HEK293 (cell line): ENCODE results near the gene CD300LG.

Source experiments
- CTCF ChIA-PET: fragments of 350-600 bp; formaldehyde crosslinking; extraction: SDS; loops from one replicate; lab custom pipeline; 2021; ENCODE audit warnings: antibody characterized with exemption; lab: Yijun Ruan, JAX
- POLR2A ChIA-PET: fragments of 300-600 bp; formaldehyde crosslinking; extraction: SDS; loops from one replicate; lab custom pipeline; 2020; ENCODE audit warnings: antibody characterized with exemption, inconsistent platforms; lab: Yijun Ruan, JAX
- H3K27ac ChIP-seq: fragments of 200-500 bp; sonication (Bioruptor generic); 2 replicates; pipeline ENCODE4 v1.5.1; 2014; ENCODE audit warnings: low read depth, low read length, control low read depth, inconsistent platforms; ENCODE audit errors: extremely low read depth
- H3K36me3 ChIP-seq, 2 experiments: fragments of 200-500 bp in 1 of 2; sonication (Bioruptor generic) in 1 of 2; 1 replicate in 1 of 2; 2 replicates in 1 of 2; pipeline ENCODE4 v1.5.1; 2014 to 2017; ENCODE audit warnings: inconsistent platforms in 2 of 2, low read length in 2 of 2; ENCODE audit not compliant: control insufficient read depth in 2 of 2, insufficient read depth in 1 of 2
- H3K4me1 ChIP-seq: fragments of 200-500 bp; sonication (Bioruptor generic); 2 replicates; pipeline ENCODE4 v1.5.1; 2014; ENCODE audit warnings: mild to moderate bottlenecking, low read length, inconsistent platforms; ENCODE audit not compliant: control insufficient read depth, insufficient read depth
- H3K4me3 ChIP-seq: 2 replicates; pipeline ENCODE4 v1.5.1; 2011; ENCODE audit warnings: low read depth, mild to moderate bottlenecking, control low read depth, low read length, moderate library complexity
- H3K9me3 ChIP-seq: fragments of 200-500 bp; sonication (Bioruptor generic); 2 replicates; pipeline ENCODE4 v1.5.1; 2014; ENCODE audit warnings: low read depth, low read length, inconsistent platforms; ENCODE audit not compliant: control insufficient read depth, insufficient read depth
- FEZF1 ChIP-seq: fragments of 450-650 bp; formaldehyde crosslinking; IDR thresholded peaks from 2 replicates; pipeline ENCODE4 v1.5.1; 2016; ENCODE audit warnings: missing biosample characterization, missing genetic modification characterization
- HOXD13 ChIP-seq: sonication (generic); formaldehyde crosslinking; IDR thresholded peaks from 2 replicates; pipeline ENCODE4 v1.8.0; 2022; ENCODE audit warnings: missing genetic modification reagents, borderline replicate concordance
- PRDM10 ChIP-seq: fragments of 450-650 bp; formaldehyde crosslinking; IDR thresholded peaks from 2 replicates; pipeline ENCODE4 v1.5.1; 2016; ENCODE audit warnings: missing biosample characterization, missing genetic modification characterization
- REPIN1 ChIP-seq: fragments of 450-650 bp; formaldehyde crosslinking; IDR thresholded peaks from 2 replicates; pipeline ENCODE4 v1.5.1; 2017; ENCODE audit warnings: missing biosample characterization, missing genetic modification characterization, low read depth
- ZFP3 ChIP-seq: fragments of 450-650 bp; formaldehyde crosslinking; IDR thresholded peaks from 2 replicates; pipeline ENCODE4 v1.5.1; 2016; ENCODE audit warnings: low read depth, missing biosample characterization, missing genetic modification characterization
- ZNF214 ChIP-seq: fragments of 450-650 bp; formaldehyde crosslinking; IDR thresholded peaks from 2 replicates; pipeline ENCODE4 v1.5.1; 2017; ENCODE audit warnings: missing biosample characterization, mild to moderate bottlenecking, missing genetic modification characterization, borderline replicate concordance
- ZNF223 ChIP-seq: fragments of 450-650 bp; formaldehyde crosslinking; IDR thresholded peaks from 2 replicates; pipeline ENCODE4 v1.5.1; 2016; ENCODE audit warnings: missing biosample characterization, missing genetic modification characterization
- ZNF416 ChIP-seq: fragments of 450-650 bp; formaldehyde crosslinking; IDR thresholded peaks from 2 replicates; pipeline ENCODE4 v1.5.1; 2016; ENCODE audit warnings: missing biosample characterization, missing genetic modification characterization
- ZNF530 ChIP-seq: fragments of 450-650 bp; formaldehyde crosslinking; IDR thresholded peaks from 2 replicates; pipeline ENCODE4 v1.5.1; 2016; ENCODE audit warnings: low read depth, missing biosample characterization, missing genetic modification characterization
- ZNF701 ChIP-seq: fragments of 450-650 bp; formaldehyde crosslinking; IDR thresholded peaks from 2 replicates; pipeline ENCODE4 v1.5.1; 2016; ENCODE audit warnings: missing biosample characterization, missing genetic modification characterization

CD300LG gene

DNA sequence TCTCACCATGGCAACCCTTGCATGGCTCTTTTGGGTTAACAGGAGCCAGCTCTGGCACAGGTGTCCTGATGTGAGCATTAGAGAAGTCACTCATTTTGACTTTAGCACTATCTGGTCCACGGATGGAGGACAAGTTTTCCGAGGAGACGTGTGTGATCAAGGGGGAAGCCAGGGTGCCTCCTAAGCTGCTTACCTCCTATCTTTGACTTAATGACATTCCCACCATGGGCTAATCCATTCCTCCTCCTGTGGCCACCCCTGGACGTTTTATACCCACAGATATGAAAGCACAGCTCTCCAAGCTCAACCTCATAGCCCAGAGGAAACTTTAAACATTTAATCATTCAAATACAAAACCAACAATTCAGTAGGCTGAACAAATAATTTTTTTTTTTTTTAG lies 41.6 kb downstream of the CD300LG start:
- no peak overlapping the region for H3K4me3 ChIP-seq
- peaks cover 0 to 7% of the 10 kb centered on the region in 2 experiments; a peak in 2 of 3 replicates for H3K36me3 ChIP-seq
- TF ChIP-seq ZNF530 (tag by site-specific recombination): no peak
- POLR2A ChIA-PET: interaction anchor here (1.4 kb wide), 1 partner anchor 11 kb away, joined by 3 read pairs; no protein-coding TSS in a partner anchor
- H3K27ac ChIP-seq: no peak overlapping the region
- CTCF ChIA-PET: interaction anchor here (0.7 to 9.7 kb wide), 4 partner anchors 9 to 1821 kb away, joined by 3 to 106 read pairs (median 4); no protein-coding TSS in a partner anchor
- H3K4me1 ChIP-seq: no peaks in the 10 kb centered on the region
- H3K9me3 ChIP-seq: no peaks in the 10 kb centered on the region

DNA sequence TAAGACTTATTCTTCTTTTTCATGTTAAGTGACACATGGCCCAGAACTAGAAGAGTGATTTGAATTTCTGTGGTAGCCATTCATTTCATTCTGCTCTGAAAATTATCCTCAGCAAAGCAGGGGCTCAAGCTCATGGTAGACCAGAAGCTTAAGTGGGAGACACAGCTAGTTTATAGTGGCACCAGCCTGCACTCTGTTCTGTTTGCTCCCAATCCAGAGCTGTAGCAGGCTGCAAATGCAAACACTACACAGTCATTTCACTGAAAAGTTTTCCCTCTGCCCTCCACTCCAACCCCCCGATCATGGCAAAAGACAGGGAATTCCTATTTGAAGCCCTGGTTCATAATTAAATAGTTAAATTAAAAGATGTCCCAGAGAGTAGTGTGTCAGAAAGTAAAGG lies 43.3 kb downstream of the CD300LG start:
- CTCF ChIA-PET: interaction anchor here (0.7 to 9.7 kb wide), 4 partner anchors 11 to 167 kb away, joined by 3 to 106 read pairs (median 4); no protein-coding TSS in a partner anchor

GRCh38 chr17:43891851-43892646 lies 45.1 kb downstream of the CD300LG start:
- Histone ChIP-seq H3K4me3 (no peak overlapping the region), H3K9me3 (no peaks in the 10 kb centered on the region), H3K36me3 (peaks cover 0 to 20% of the 10 kb centered on the region in 2 experiments; a peak in 2 of 3 replicates), H3K27ac (no peak overlapping the region), H3K4me1 (no peaks in the 10 kb centered on the region)
- ChIA-PET POLR2A (interaction anchor here (1.2 kb wide), 1 partner anchor 7 kb away, joined by 4 read pairs; no protein-coding TSS in a partner anchor), CTCF (interaction anchor here (0.6 to 9.7 kb wide), 8 partner anchors 12 to 778 kb away, joined by 3 to 106 read pairs (median 4); no protein-coding TSS in a partner anchor)
- TF ChIP-seq ZNF223 (no peak), REPIN1 (tag by site-specific recombination) (no peak), FEZF1 (tag by site-specific recombination) (no peak), ZNF701 (tag by site-specific recombination) (no peak), ZFP3 (no peak), PRDM10 (tag by site-specific recombination) (no peak), ZNF416 (tag by site-specific recombination) (no peak)

More for the DNA sequence above, 43.3 kb downstream of the CD300LG start:
- H3K9me3 ChIP-seq: no peaks in the 10 kb centered on the region
- H3K4me1 ChIP-seq: no peaks in the 10 kb centered on the region
- no peak overlapping the region for H3K27ac ChIP-seq
- H3K36me3 ChIP-seq: peaks cover 0 to 9% of the 10 kb centered on the region in 2 experiments; a peak in 2 of 3 replicates
- no peak overlapping the region for H3K4me3 ChIP-seq
- no peak for TF ChIP-seq ZNF214
- POLR2A ChIA-PET: interaction anchor here (0.7 kb wide), 1 partner anchor 12 kb away, joined by 3 read pairs; no protein-coding TSS in a partner anchor

DNA sequence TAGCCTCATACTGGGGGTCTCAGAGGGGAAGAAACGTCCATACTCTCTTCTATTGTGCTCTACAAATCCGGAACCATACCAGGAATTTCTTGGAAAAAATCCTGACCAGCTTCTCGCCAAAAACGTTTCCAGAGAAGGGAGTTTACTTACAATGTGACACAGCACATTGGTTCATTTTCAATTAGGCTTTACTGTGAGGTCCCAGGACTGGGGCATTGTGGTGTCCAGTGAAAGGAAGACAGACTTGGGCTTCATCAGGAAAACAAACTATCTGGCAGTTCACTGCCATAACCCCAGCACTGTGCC lies 45.6 kb downstream of the CD300LG start:
- peaks cover 0 to 20% of the 10 kb centered on the region in 2 experiments; a peak in 2 of 3 replicates for H3K36me3 ChIP-seq
- H3K4me3 ChIP-seq: no peak overlapping the region
- CTCF ChIA-PET: interaction anchor here (0.5 to 9.7 kb wide), 7 partner anchors 13 to 778 kb away, joined by 3 to 106 read pairs (median 4); partner anchors contain the start of gene CD300LG
- POLR2A ChIA-PET: no interaction called here
- no peaks in the 10 kb centered on the region for H3K4me1 ChIP-seq
- H3K9me3 ChIP-seq: no peaks in the 10 kb centered on the region
- no peak overlapping the region for H3K27ac ChIP-seq
- TF ChIP-seq HOXD13 (CRISPR knock-in tag): no peak
- TF ChIP-seq, all 188 proteins: peak for 0
